ENCODE results near the gene MICAL3. TPM values are rescaled to one million over a fixed set of nuclear protein-coding genes. Genes with fewer than 3 reads are reported as not detected.

Gene MICAL3
- polyA plus RNA-seq, 3 donors, result 0.23 to 0.84 TPM; not detected in 1

- Histone ChIP-seq H3K9me3 (replicated peaks in 1 of 2; ENCODE audit: control insufficient read depth in 1 of 2, insufficient read depth in 1 of 2, low read length in 2 of 2) (no peaks in the 10 kb centered on the region), H4K20me1 (ENCODE audit: insufficient read depth, low read length) (no peaks in the 10 kb centered on the region), H3K9ac (ENCODE audit: insufficient read depth, low read length, poor library complexity, severe bottlenecking) (no peak overlapping the region), H3K4me1 (ENCODE audit: control insufficient read depth in 1 of 2, insufficient read depth in 2 of 2, low read length in 2 of 2) (no peaks in the 10 kb centered on the region), H2AFZ (ENCODE audit: insufficient read depth, low read depth, low read length, poor library complexity, severe bottlenecking) (no peak overlapping the region), H3K27ac (ENCODE audit: low read depth in 1 of 2, low read length in 2 of 2) (no peak overlapping the region), H3K27me3 (ENCODE audit: control insufficient read depth in 2 of 2, insufficient read depth in 2 of 2, low read length in 2 of 2) (no peaks in the 10 kb centered on the region), H3K4me2 (replicated peaks; ENCODE audit: extremely low read depth, low read length, poor library complexity, severe bottlenecking) (no peak overlapping the region), H3K79me2 (ENCODE audit: insufficient read depth, low read length) (no peaks in the 10 kb centered on the region), H3K36me3 (replicated peaks in 1 of 2; ENCODE audit: control insufficient read depth in 1 of 2, insufficient read depth in 2 of 2, low read length in 2 of 2) (no peaks in the 10 kb centered on the region), H3K4me3 (replicated peaks in 1 of 3; ENCODE audit: low read depth in 2 of 3, low read length in 3 of 3) (no peak overlapping the region)
- DNase-seq, result no peak
- H3K27me3 Mint-ChIP-seq (ENCODE audit: low read depth in 3 of 3), result peaks cover 0 to 2% (median 0%) of the 10 kb centered on the region in 3 donors
- peaks cover 0 to 4% (median 0%) of the 10 kb centered on the region in 7 donors for H3K9me3 Mint-ChIP-seq
- H3K27ac Mint-ChIP-seq, result no peak overlapping the region
- H3K4me3 Mint-ChIP-seq, result no peak overlapping the region
- intact Hi-C loops (cut with micrococcal nuclease), result no loop called here
- no peak for TF ChIP-seq CTCF (IDR thresholded peaks at IDR 0.05)
- H3K4me1 Mint-ChIP-seq, result no peaks in the 10 kb centered on the region
- no peaks in the 10 kb centered on the region for H3K36me3 Mint-ChIP-seq
These were observed 97.3 kb downstream of the MICAL3 start for GRCh38 chr22:17927062-17927461.

GRCh38 chr22:17926516-17926915 lies 97.8 kb downstream of the MICAL3 start:
- no peak overlapping the region for H3K4me3 Mint-ChIP-seq
- H3K9ac ChIP-seq (ENCODE audit: insufficient read depth, low read length, poor library complexity, severe bottlenecking), result no peak overlapping the region
- H3K27ac Mint-ChIP-seq, result no peak overlapping the region
- no peaks in the 10 kb centered on the region for H3K36me3 ChIP-seq (replicated peaks in 1 of 2; ENCODE audit: control insufficient read depth in 1 of 2, insufficient read depth in 2 of 2, low read length in 2 of 2)
- H3K4me3 ChIP-seq (replicated peaks in 1 of 3; ENCODE audit: low read depth in 2 of 3, low read length in 3 of 3), result no peak overlapping the region
- H3K9me3 ChIP-seq (replicated peaks in 1 of 2; ENCODE audit: control insufficient read depth in 1 of 2, insufficient read depth in 1 of 2, low read length in 2 of 2), result no peaks in the 10 kb centered on the region
- H3K4me1 Mint-ChIP-seq, result no peaks in the 10 kb centered on the region
- no peak overlapping the region for H2AFZ ChIP-seq (ENCODE audit: insufficient read depth, low read depth, low read length, poor library complexity, severe bottlenecking)
- no peak for DNase-seq
- H3K27me3 Mint-ChIP-seq (ENCODE audit: low read depth in 3 of 3), result peaks cover 0 to 2% (median 0%) of the 10 kb centered on the region in 3 donors
- H4K20me1 ChIP-seq (ENCODE audit: insufficient read depth, low read length), result no peaks in the 10 kb centered on the region
- H3K36me3 Mint-ChIP-seq, result no peaks in the 10 kb centered on the region
- no peak overlapping the region for H3K4me2 ChIP-seq (replicated peaks; ENCODE audit: extremely low read depth, low read length, poor library complexity, severe bottlenecking)
- no peaks in the 10 kb centered on the region for H3K4me1 ChIP-seq (ENCODE audit: control insufficient read depth in 1 of 2, insufficient read depth in 2 of 2, low read length in 2 of 2)
- no peaks in the 10 kb centered on the region for H3K27me3 ChIP-seq (ENCODE audit: control insufficient read depth in 2 of 2, insufficient read depth in 2 of 2, low read length in 2 of 2)
- no peaks in the 10 kb centered on the region for H3K79me2 ChIP-seq (ENCODE audit: insufficient read depth, low read length)
- no peak for TF ChIP-seq CTCF (IDR thresholded peaks at IDR 0.05)
- H3K27ac ChIP-seq (ENCODE audit: low read depth in 1 of 2, low read length in 2 of 2), result no peak overlapping the region
- intact Hi-C loops (cut with micrococcal nuclease), result no loop called here
- H3K9me3 Mint-ChIP-seq, result peaks cover 0 to 4% (median 0%) of the 10 kb centered on the region in 7 donors
- WGBS (ENCODE audit: insufficient coverage), result 100% methylated on average over 4 of the region's 7 CpGs

All from CD14-positive monocyte (primary cell).